ENCODE results near the gene CDH3.
A peak's percentile ranks its signal among the peaks of the same experiment; 100 is the strongest.

Gene CDH3

GRCh38 chr16:68689921-68690320 lies 44.8 kb downstream of the CDH3 start:
- H4K5ac ChIP-seq (ENCODE audit: low read length): no peak overlapping the region
- peak; percentile 45 for DNase-seq
- no peak overlapping the region for H3K23ac ChIP-seq (ENCODE audit: low read length)
- no peak overlapping the region for H3K4me2 ChIP-seq (ENCODE audit: low read length)
- no peak overlapping the region for H2BK120ac ChIP-seq (ENCODE audit: low read depth, low read length)
- no peak overlapping the region for H2BK15ac ChIP-seq (replicated peaks; ENCODE audit: low read depth)
- no peak overlapping the region for H3K4me3 ChIP-seq (ENCODE audit: low read length)
- no peaks in the 10 kb centered on the region for H3K36me3 ChIP-seq (ENCODE audit: control insufficient read depth, insufficient read depth, low read length)
- no peak overlapping the region for H2BK5ac ChIP-seq (ENCODE audit: low read length)
- no peaks in the 10 kb centered on the region for H3K79me2 ChIP-seq (ENCODE audit: control insufficient read depth, insufficient read depth, low read length)
- H3K18ac ChIP-seq (ENCODE audit: low read length): no peak overlapping the region
- no peak overlapping the region for H4K8ac ChIP-seq (ENCODE audit: low read depth, low read length)
- H3K9ac ChIP-seq (ENCODE audit: low read length): no peak overlapping the region
- H3K4ac ChIP-seq (ENCODE audit: low read depth, low read length): no peak overlapping the region
- H3K27me3 ChIP-seq (ENCODE audit: insufficient read depth, low read length, poor library complexity): no peaks in the 10 kb centered on the region
- H3K4me1 ChIP-seq (ENCODE audit: control insufficient read depth, low read depth, low read length): no peaks in the 10 kb centered on the region
- WGBS (ENCODE audit: extremely low coverage, insufficient coverage, low lambda C conversion rate): no CpG with 5 or more reads among the region's 5 CpGs
- no peaks in the 10 kb centered on the region for H3K79me1 ChIP-seq (ENCODE audit: low read length)
- H2AK5ac ChIP-seq (ENCODE audit: low read length): no peak overlapping the region
- no peak overlapping the region for H3K27ac ChIP-seq (ENCODE audit: low read depth, low read length)
- H3K56ac ChIP-seq (ENCODE audit: low read length): no peak overlapping the region

DNA sequence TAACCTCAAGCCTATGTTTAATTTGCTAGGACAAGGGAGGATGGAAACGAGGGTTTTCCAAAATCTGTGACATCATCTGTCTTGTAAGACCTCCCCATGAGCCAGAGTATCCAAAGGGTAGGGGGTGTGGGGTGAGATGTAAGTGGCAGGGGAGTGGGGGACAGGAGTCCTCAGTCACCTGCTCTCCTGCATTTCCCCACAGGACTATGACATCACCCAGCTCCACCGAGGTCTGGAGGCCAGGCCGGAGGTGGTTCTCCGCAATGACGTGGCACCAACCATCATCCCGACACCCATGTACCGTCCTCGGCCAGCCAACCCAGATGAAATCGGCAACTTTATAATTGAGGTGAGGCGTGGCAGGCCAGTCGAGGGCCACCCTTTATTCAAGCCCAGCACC lies 50.5 kb downstream of the CDH3 start:
- H3K18ac ChIP-seq (ENCODE audit: low read length): no peak overlapping the region
- WGBS (ENCODE audit: extremely low coverage, insufficient coverage, low lambda C conversion rate): no CpG with 5 or more reads among the region's 11 CpGs

GRCh38 chr16:68696514-68696913 lies 51.4 kb downstream of the CDH3 start:
- no peak overlapping the region for H3K4me3 ChIP-seq (ENCODE audit: low read length)
- no peak overlapping the region for H2BK15ac ChIP-seq (replicated peaks; ENCODE audit: low read depth)
- no peak overlapping the region for H3K27ac ChIP-seq (ENCODE audit: low read depth, low read length)
- no peak overlapping the region for H3K4ac ChIP-seq (ENCODE audit: low read depth, low read length)
- DNase-seq: no peak
- H3K36me3 ChIP-seq (ENCODE audit: control insufficient read depth, insufficient read depth, low read length): peaks cover 1% of the 10 kb centered on the region
- H3K4me1 ChIP-seq (ENCODE audit: control insufficient read depth, low read depth, low read length): no peaks in the 10 kb centered on the region
- no CpG with 5 or more reads among the region's 8 CpGs for WGBS (ENCODE audit: extremely low coverage, insufficient coverage, low lambda C conversion rate)
- no peaks in the 10 kb centered on the region for H3K79me1 ChIP-seq (ENCODE audit: low read length)
- no peak overlapping the region for H3K23ac ChIP-seq (ENCODE audit: low read length)
- no peak overlapping the region for H3K9ac ChIP-seq (ENCODE audit: low read length)
- no peak overlapping the region for H2BK5ac ChIP-seq (ENCODE audit: low read length)
- H3K4me2 ChIP-seq (ENCODE audit: low read length): no peak overlapping the region
- H3K18ac ChIP-seq (ENCODE audit: low read length): no peak overlapping the region
- H2BK120ac ChIP-seq (ENCODE audit: low read depth, low read length): no peak overlapping the region
- no peak overlapping the region for H3K56ac ChIP-seq (ENCODE audit: low read length)
- no peaks in the 10 kb centered on the region for H3K27me3 ChIP-seq (ENCODE audit: insufficient read depth, low read length, poor library complexity)
- H4K8ac ChIP-seq (ENCODE audit: low read depth, low read length): no peak overlapping the region
- no peak overlapping the region for H4K5ac ChIP-seq (ENCODE audit: low read length)
- no peaks in the 10 kb centered on the region for H3K79me2 ChIP-seq (ENCODE audit: control insufficient read depth, insufficient read depth, low read length)
- H2AK5ac ChIP-seq (ENCODE audit: low read length): no peak overlapping the region

More for the DNA sequence above, 50.5 kb downstream of the CDH3 start:
- no peak for DNase-seq
- no peak overlapping the region for H4K5ac ChIP-seq (ENCODE audit: low read length)
- no peaks in the 10 kb centered on the region for H3K27me3 ChIP-seq (ENCODE audit: insufficient read depth, low read length, poor library complexity)
- no peak overlapping the region for H4K8ac ChIP-seq (ENCODE audit: low read depth, low read length)
- H3K23ac ChIP-seq (ENCODE audit: low read length): no peak overlapping the region
- H3K4me3 ChIP-seq (ENCODE audit: low read length): no peak overlapping the region
- H3K36me3 ChIP-seq (ENCODE audit: control insufficient read depth, insufficient read depth, low read length): peaks cover 1% of the 10 kb centered on the region
- H3K9ac ChIP-seq (ENCODE audit: low read length): no peak overlapping the region
- no peak overlapping the region for H2BK15ac ChIP-seq (replicated peaks; ENCODE audit: low read depth)
- H2BK120ac ChIP-seq (ENCODE audit: low read depth, low read length): no peak overlapping the region
- H3K56ac ChIP-seq (ENCODE audit: low read length): no peak overlapping the region
- H3K79me1 ChIP-seq (ENCODE audit: low read length): no peaks in the 10 kb centered on the region
- no peak overlapping the region for H3K27ac ChIP-seq (ENCODE audit: low read depth, low read length)
- H3K4me1 ChIP-seq (ENCODE audit: control insufficient read depth, low read depth, low read length): no peaks in the 10 kb centered on the region
- no peaks in the 10 kb centered on the region for H3K79me2 ChIP-seq (ENCODE audit: control insufficient read depth, insufficient read depth, low read length)
- H3K4ac ChIP-seq (ENCODE audit: low read depth, low read length): no peak overlapping the region
- no peak overlapping the region for H2AK5ac ChIP-seq (ENCODE audit: low read length)
- H2BK5ac ChIP-seq (ENCODE audit: low read length): no peak overlapping the region
- H3K4me2 ChIP-seq (ENCODE audit: low read length): no peak overlapping the region

DNA sequence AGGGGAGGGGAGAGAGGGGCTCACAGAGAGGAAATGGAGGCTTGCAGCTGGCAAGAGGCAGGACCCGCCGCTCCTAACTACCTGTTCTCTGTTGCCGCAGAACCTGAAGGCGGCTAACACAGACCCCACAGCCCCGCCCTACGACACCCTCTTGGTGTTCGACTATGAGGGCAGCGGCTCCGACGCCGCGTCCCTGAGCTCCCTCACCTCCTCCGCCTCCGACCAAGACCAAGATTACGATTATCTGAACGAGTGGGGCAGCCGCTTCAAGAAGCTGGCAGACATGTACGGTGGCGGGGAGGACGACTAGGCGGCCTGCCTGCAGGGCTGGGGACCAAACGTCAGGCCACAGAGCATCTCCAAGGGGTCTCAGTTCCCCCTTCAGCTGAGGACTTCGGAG lies 53.0 kb downstream of the CDH3 start:
- Histone ChIP-seq H2AK5ac (ENCODE audit: low read length) (no peak overlapping the region), H3K4me2 (ENCODE audit: low read length) (no peak overlapping the region), H3K79me2 (ENCODE audit: control insufficient read depth, insufficient read depth, low read length) (no peaks in the 10 kb centered on the region), H3K27ac (ENCODE audit: low read depth, low read length) (no peak overlapping the region), H4K5ac (ENCODE audit: low read length) (no peak overlapping the region), H3K18ac (ENCODE audit: low read length) (no peak overlapping the region), H3K36me3 (ENCODE audit: control insufficient read depth, insufficient read depth, low read length) (peaks cover 1% of the 10 kb centered on the region), H4K8ac (ENCODE audit: low read depth, low read length) (no peak overlapping the region), H3K9ac (ENCODE audit: low read length) (no peak overlapping the region), H3K79me1 (ENCODE audit: low read length) (no peaks in the 10 kb centered on the region), H3K4me3 (ENCODE audit: low read length) (no peak overlapping the region), H3K4me1 (ENCODE audit: control insufficient read depth, low read depth, low read length) (no peaks in the 10 kb centered on the region), H3K23ac (ENCODE audit: low read length) (no peak overlapping the region), H3K4ac (ENCODE audit: low read depth, low read length) (no peak overlapping the region), H2BK5ac (ENCODE audit: low read length) (no peak overlapping the region), H2BK15ac (replicated peaks; ENCODE audit: low read depth) (no peak overlapping the region), H3K56ac (ENCODE audit: low read length) (no peak overlapping the region), H3K27me3 (ENCODE audit: insufficient read depth, low read length, poor library complexity) (no peaks in the 10 kb centered on the region), H2BK120ac (ENCODE audit: low read depth, low read length) (no peak overlapping the region)
- WGBS (ENCODE audit: extremely low coverage, insufficient coverage, low lambda C conversion rate): no CpG with 5 or more reads among the region's 23 CpGs
- no peak for DNase-seq

- Histone ChIP-seq H3K4ac (ENCODE audit: low read depth, low read length) (no peak overlapping the region), H2AK5ac (ENCODE audit: low read length) (no peak overlapping the region), H3K79me1 (ENCODE audit: low read length) (no peaks in the 10 kb centered on the region), H3K79me2 (ENCODE audit: control insufficient read depth, insufficient read depth, low read length) (no peaks in the 10 kb centered on the region), H3K56ac (ENCODE audit: low read length) (no peak overlapping the region), H3K27ac (ENCODE audit: low read depth, low read length) (no peak overlapping the region), H3K23ac (ENCODE audit: low read length) (no peak overlapping the region), H2BK5ac (ENCODE audit: low read length) (no peak overlapping the region), H3K4me3 (ENCODE audit: low read length) (no peak overlapping the region), H4K8ac (ENCODE audit: low read depth, low read length) (no peak overlapping the region), H3K27me3 (ENCODE audit: insufficient read depth, low read length, poor library complexity) (no peaks in the 10 kb centered on the region), H3K4me2 (ENCODE audit: low read length) (no peak overlapping the region), H3K9ac (ENCODE audit: low read length) (no peak overlapping the region), H3K18ac (ENCODE audit: low read length) (no peak overlapping the region), H2BK15ac (replicated peaks; ENCODE audit: low read depth) (no peak overlapping the region), H2BK120ac (ENCODE audit: low read depth, low read length) (no peak overlapping the region), H4K5ac (ENCODE audit: low read length) (no peak overlapping the region), H3K36me3 (ENCODE audit: control insufficient read depth, insufficient read depth, low read length) (peaks cover 1% of the 10 kb centered on the region), H3K4me1 (ENCODE audit: control insufficient read depth, low read depth, low read length) (no peaks in the 10 kb centered on the region)
- DNase-seq: no peak
- no CpG with 5 or more reads among the region's 6 CpGs for WGBS (ENCODE audit: extremely low coverage, insufficient coverage, low lambda C conversion rate)
These were observed 55.0 kb downstream of the CDH3 start for GRCh38 chr16:68700120-68700519.

DNA sequence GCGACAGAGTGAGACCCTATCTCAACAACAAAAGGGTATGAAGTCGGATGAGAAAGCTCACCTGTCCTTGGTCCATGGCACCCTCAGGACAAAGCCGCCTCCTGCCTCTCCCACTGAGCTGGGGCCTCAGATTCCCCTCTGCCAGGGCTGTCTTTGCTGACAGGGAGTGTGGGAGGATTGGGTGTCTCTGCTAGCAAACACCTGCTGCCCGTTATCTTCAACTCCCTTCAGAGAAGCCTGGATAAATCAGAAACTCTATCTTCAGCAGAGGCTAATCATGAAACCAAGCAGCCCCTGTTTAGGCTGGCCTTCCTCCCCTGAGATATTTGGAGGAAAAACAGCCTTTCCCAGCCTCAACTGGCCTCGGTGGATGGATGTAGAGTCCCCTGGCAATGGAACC lies 55.7 kb downstream of the CDH3 start:
- Histone ChIP-seq H2BK15ac (replicated peaks; ENCODE audit: low read depth) (no peak overlapping the region), H3K4ac (ENCODE audit: low read depth, low read length) (no peak overlapping the region), H3K79me2 (ENCODE audit: control insufficient read depth, insufficient read depth, low read length) (no peaks in the 10 kb centered on the region), H3K18ac (ENCODE audit: low read length) (no peak overlapping the region), H3K4me3 (ENCODE audit: low read length) (no peak overlapping the region), H3K27me3 (ENCODE audit: insufficient read depth, low read length, poor library complexity) (no peaks in the 10 kb centered on the region), H3K4me1 (ENCODE audit: control insufficient read depth, low read depth, low read length) (no peaks in the 10 kb centered on the region), H3K79me1 (ENCODE audit: low read length) (no peaks in the 10 kb centered on the region), H3K9ac (ENCODE audit: low read length) (no peak overlapping the region), H3K56ac (ENCODE audit: low read length) (no peak overlapping the region), H3K27ac (ENCODE audit: low read depth, low read length) (no peak overlapping the region), H2BK5ac (ENCODE audit: low read length) (no peak overlapping the region), H3K4me2 (ENCODE audit: low read length) (no peak overlapping the region), H3K23ac (ENCODE audit: low read length) (no peak overlapping the region), H2AK5ac (ENCODE audit: low read length) (no peak overlapping the region), H3K36me3 (ENCODE audit: control insufficient read depth, insufficient read depth, low read length) (peaks cover 1% of the 10 kb centered on the region), H4K5ac (ENCODE audit: low read length) (no peak overlapping the region), H2BK120ac (ENCODE audit: low read depth, low read length) (no peak overlapping the region), H4K8ac (ENCODE audit: low read depth, low read length) (no peak overlapping the region)
- WGBS (ENCODE audit: extremely low coverage, insufficient coverage, low lambda C conversion rate): no CpG with 5 or more reads among the region's 5 CpGs
- DNase-seq: no peak

Data from mesendoderm (in vitro differentiated cells).